ENCODE data around the gene SEZ6L.

The SEZ6L gene

GRCh38 chr22:26428515-26429457 lies 259.5 kb downstream of the SEZ6L start, which contains the start of gene ASPHD2:
TSS of gene ASPHD2 (plus strand) at chr22:26429260. CDS start at chr22:26433616, 4,356 bp downstream.
- DNase-seq (ENCODE audit: low read depth in 2 of 2) = peak; percentile 42 to 75

- no peak for DNase-seq (ENCODE audit: low read depth in 2 of 2)
Measured at GRCh38 chr22:26429458-26430286, 260.4 kb downstream of the SEZ6L start.

- DNase-seq (ENCODE audit: low read depth in 2 of 2) = no peak
Measured at GRCh38 chr22:26430600-26430999, 261.3 kb downstream of the SEZ6L start.

- DNase-seq (ENCODE audit: low read depth in 2 of 2) = no peak
Measured at GRCh38 chr22:26431261-26431995, 262.2 kb downstream of the SEZ6L start.

- DNase-seq (ENCODE audit: low read depth in 2 of 2) = no peak
Measured at GRCh38 chr22:26432619-26433311, 263.5 kb downstream of the SEZ6L start.

All from stimulated activated CD8-positive, alpha-beta memory T cell treated with anti-CD3 and anti-CD28 coated beads, Interleukin-7, amount 100 ng/mL, for 4 hours (primary cell).